ENCODE measurements around the gene PDE7B. TPM values are rescaled to one million over a fixed set of nuclear protein-coding genes. Genes with fewer than 3 reads are reported as not detected.

The PDE7B gene
- polyA plus RNA-seq, 1 of the 3 experiments (the other 2 are of a cell fraction): 1.9 TPM

DNA sequence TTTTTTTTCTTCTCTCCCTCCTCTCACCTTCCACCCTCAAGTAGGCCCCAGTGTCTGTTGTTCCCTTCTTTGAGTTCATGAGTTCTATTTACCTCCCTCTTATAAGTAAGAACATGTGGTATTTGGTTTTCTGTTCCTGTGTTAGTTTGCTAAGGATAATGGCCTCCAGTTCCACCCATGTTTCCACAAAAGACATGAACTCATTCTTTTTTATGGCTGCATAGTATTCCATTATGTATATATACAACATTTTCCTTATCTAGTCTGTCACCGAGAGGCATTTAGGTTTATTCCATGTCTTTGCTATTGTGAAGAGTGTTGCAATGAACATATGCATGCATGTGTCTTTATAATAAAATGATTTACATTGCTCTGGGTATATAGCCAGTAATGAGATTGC, 147.9 kb downstream of the PDE7B start:
- Histone ChIP-seq H3K9me3 (no peaks in the 10 kb centered on the region), H3K79me2 (ENCODE audit: insufficient read depth) (no peaks in the 10 kb centered on the region; the same call in 1 of the 2 replicates), H4K20me1 (ENCODE audit: insufficient read depth) (no peaks in the 10 kb centered on the region), H3K4me3 (ENCODE audit: low read depth in 2 of 2, low read length in 1 of 2) (no peak overlapping the region), H3K9ac (no peak overlapping the region), H3K9me2 (no peaks in the 10 kb centered on the region), H3K27ac (ENCODE audit: low read depth in 2 of 2, low read length in 1 of 2) (no peak overlapping the region), H3K36me3 (replicated peaks in 1 of 2; ENCODE audit: control insufficient read depth in 1 of 2, insufficient read depth in 2 of 2, low read length in 1 of 2) (no peaks in the 10 kb centered on the region), H3F3A (replicated peaks; ENCODE audit: insufficient read depth) (peaks cover 14% of the 10 kb centered on the region), H3K4me2 (no peak overlapping the region), H3K27me3 (ENCODE audit: insufficient read depth) (no peaks in the 10 kb centered on the region), H3K4me1 (ENCODE audit: control insufficient read depth in 1 of 2, insufficient read depth in 2 of 2, low read depth in 1 of 2, low read length in 1 of 2) (peaks cover 0 to 8% of the 10 kb centered on the region in 2 experiments; a peak in 3 of 4 replicates), H2AFZ (ENCODE audit: low read depth) (no peak overlapping the region)
- TF ChIP-seq, protein P1, sequence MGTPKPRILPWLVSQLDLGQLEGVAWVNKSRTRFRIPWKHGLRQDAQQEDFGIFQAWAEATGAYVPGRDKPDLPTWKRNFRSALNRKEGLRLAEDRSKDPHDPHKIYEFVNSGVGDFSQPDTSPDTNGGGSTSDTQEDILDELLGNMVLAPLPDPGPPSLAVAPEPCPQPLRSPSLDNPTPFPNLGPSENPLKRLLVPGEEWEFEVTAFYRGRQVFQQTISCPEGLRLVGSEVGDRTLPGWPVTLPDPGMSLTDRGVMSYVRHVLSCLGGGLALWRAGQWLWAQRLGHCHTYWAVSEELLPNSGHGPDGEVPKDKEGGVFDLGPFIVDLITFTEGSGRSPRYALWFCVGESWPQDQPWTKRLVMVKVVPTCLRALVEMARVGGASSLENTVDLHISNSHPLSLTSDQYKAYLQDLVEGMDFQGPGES (IDR thresholded peaks at IDR 0.05; ENCODE audit: low read depth, low read length): no peak
- TF ChIP-seq FOXM1 (IDR thresholded peaks at IDR 0.05; ENCODE audit: low read depth) (no peak), MEF2A (IDR thresholded peaks at IDR 0.05; ENCODE audit: borderline replicate concordance, low read depth) (no peak), POLR2AphosphoS5 (IDR thresholded peaks at IDR 0.05; ENCODE audit: low read depth, low read length) (no peak), RXRA (IDR thresholded peaks at IDR 0.05; ENCODE audit: borderline replicate concordance, low read depth) (no peak), FOXJ3 (CRISPR knock-in tag; IDR thresholded peaks at IDR 0.05) (no peak), EP300 (IDR thresholded peaks at IDR 0.05; ENCODE audit: borderline replicate concordance in 1 of 2, low read depth in 1 of 2, low read length in 1 of 2) (no peak), JUND (IDR thresholded peaks at IDR 0.05) (no peak), RAD21 (IDR thresholded peaks at IDR 0.05; ENCODE audit: low read length) (no peak), RFX5 (IDR thresholded peaks at IDR 0.05; ENCODE audit: low read length) (no peak), EZH2phosphoT487 (IDR thresholded peaks at IDR 0.05; ENCODE audit: borderline replicate concordance, low read depth) (no peak), TAF1 (IDR thresholded peaks at IDR 0.05; ENCODE audit: borderline replicate concordance, low read depth, low read length) (no peak)
- TF ChIP-seq, protein P2, sequence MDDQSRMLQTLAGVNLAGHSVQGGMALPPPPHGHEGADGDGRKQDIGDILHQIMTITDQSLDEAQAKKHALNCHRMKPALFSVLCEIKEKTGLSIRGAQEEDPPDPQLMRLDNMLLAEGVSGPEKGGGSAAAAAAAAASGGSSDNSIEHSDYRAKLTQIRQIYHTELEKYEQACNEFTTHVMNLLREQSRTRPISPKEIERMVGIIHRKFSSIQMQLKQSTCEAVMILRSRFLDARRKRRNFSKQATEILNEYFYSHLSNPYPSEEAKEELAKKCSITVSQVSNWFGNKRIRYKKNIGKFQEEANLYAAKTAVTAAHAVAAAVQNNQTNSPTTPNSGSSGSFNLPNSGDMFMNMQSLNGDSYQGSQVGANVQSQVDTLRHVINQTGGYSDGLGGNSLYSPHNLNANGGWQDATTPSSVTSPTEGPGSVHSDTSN (IDR thresholded peaks at IDR 0.05): no peak
- TF ChIP-seq, protein P3, sequence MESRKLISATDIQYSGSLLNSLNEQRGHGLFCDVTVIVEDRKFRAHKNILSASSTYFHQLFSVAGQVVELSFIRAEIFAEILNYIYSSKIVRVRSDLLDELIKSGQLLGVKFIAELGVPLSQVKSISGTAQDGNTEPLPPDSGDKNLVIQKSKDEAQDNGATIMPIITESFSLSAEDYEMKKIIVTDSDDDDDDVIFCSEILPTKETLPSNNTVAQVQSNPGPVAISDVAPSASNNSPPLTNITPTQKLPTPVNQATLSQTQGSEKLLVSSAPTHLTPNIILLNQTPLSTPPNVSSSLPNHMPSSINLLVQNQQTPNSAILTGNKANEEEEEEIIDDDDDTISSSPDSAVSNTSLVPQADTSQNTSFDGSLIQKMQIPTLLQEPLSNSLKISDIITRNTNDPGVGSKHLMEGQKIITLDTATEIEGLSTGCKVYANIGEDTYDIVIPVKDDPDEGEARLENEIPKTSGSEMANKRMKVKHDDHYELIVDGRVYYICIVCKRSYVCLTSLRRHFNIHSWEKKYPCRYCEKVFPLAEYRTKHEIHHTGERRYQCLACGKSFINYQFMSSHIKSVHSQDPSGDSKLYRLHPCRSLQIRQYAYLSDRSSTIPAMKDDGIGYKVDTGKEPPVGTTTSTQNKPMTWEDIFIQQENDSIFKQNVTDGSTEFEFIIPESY (IDR thresholded peaks at IDR 0.05; ENCODE audit: borderline replicate concordance, low read depth): no peak
- TF ChIP-seq, protein P4, sequence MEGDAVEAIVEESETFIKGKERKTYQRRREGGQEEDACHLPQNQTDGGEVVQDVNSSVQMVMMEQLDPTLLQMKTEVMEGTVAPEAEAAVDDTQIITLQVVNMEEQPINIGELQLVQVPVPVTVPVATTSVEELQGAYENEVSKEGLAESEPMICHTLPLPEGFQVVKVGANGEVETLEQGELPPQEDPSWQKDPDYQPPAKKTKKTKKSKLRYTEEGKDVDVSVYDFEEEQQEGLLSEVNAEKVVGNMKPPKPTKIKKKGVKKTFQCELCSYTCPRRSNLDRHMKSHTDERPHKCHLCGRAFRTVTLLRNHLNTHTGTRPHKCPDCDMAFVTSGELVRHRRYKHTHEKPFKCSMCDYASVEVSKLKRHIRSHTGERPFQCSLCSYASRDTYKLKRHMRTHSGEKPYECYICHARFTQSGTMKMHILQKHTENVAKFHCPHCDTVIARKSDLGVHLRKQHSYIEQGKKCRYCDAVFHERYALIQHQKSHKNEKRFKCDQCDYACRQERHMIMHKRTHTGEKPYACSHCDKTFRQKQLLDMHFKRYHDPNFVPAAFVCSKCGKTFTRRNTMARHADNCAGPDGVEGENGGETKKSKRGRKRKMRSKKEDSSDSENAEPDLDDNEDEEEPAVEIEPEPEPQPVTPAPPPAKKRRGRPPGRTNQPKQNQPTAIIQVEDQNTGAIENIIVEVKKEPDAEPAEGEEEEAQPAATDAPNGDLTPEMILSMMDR (IDR thresholded peaks at IDR 0.05): no peak
- no peak for DNase-seq
- ChIA-PET POLR2A (no interaction called here), CTCF (no interaction called here)
- WGBS (ENCODE audit: low lambda C conversion rate): 86% methylated on average over 1 of the region's 1 CpG

Measured in SK-N-SH (cell line).